ENCODE measurements around the gene IGF1R. TPM values are rescaled to one million over a fixed set of nuclear protein-coding genes. Genes with fewer than 3 reads are reported as not detected.

The IGF1R gene
- total RNA-seq, 1 experiment from 2014 or later: 16.3 TPM

- TF ChIP-seq, protein P1, sequence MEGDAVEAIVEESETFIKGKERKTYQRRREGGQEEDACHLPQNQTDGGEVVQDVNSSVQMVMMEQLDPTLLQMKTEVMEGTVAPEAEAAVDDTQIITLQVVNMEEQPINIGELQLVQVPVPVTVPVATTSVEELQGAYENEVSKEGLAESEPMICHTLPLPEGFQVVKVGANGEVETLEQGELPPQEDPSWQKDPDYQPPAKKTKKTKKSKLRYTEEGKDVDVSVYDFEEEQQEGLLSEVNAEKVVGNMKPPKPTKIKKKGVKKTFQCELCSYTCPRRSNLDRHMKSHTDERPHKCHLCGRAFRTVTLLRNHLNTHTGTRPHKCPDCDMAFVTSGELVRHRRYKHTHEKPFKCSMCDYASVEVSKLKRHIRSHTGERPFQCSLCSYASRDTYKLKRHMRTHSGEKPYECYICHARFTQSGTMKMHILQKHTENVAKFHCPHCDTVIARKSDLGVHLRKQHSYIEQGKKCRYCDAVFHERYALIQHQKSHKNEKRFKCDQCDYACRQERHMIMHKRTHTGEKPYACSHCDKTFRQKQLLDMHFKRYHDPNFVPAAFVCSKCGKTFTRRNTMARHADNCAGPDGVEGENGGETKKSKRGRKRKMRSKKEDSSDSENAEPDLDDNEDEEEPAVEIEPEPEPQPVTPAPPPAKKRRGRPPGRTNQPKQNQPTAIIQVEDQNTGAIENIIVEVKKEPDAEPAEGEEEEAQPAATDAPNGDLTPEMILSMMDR (IDR thresholded peaks at IDR 0.05 in 2 of 3, conservative IDR thresholded peaks at IDR 0.05 in 1 of 3; ENCODE audit: borderline replicate concordance in 1 of 3, insufficient read depth in 1 of 3, low read depth in 2 of 3, low read length in 2 of 3): no peak
- TF ChIP-seq RAD21 (IDR thresholded peaks at IDR 0.05; ENCODE audit: low read depth): no peak
- no peak for TF ChIP-seq EZH2 (IDR thresholded peaks at IDR 0.05)
- TF ChIP-seq, protein P2, sequence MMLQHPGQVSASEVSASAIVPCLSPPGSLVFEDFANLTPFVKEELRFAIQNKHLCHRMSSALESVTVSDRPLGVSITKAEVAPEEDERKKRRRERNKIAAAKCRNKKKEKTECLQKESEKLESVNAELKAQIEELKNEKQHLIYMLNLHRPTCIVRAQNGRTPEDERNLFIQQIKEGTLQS (IDR thresholded peaks at IDR 0.05): no peak
- TF ChIP-seq EGR1 (IDR thresholded peaks at IDR 0.05; ENCODE audit: low read depth): no peak
These were observed 119.4 kb downstream of the IGF1R start (continued) for GRCh38 chr15:98767692-98768091.

- H2AFZ ChIP-seq (ENCODE audit: low read depth, low read length, poor library complexity, severe bottlenecking): no peak overlapping the region
- no peaks in the 10 kb centered on the region for H4K20me1 ChIP-seq (ENCODE audit: insufficient read depth)
- no peak for DNase-seq (ENCODE audit: low read depth, low spot score)
- POLR2A ChIA-PET: no interaction called here
- no peak overlapping the region for H3K4me2 ChIP-seq (ENCODE audit: low read length)
- peaks cover 0 to 2% of the 10 kb centered on the region in 2 experiments; a peak in 2 of 4 replicates for H3K4me1 ChIP-seq (ENCODE audit: control insufficient read depth in 1 of 2, insufficient read depth in 2 of 2, low read length in 2 of 2)
- RAD21 ChIA-PET (ENCODE audit: low non-redundant PET in 1 of 2, low total read pairs in 2 of 2, uncharacterized antibody in 2 of 2, unreplicated experiment in 2 of 2): no interaction called here
- no peaks in the 10 kb centered on the region for H3K79me2 ChIP-seq (ENCODE audit: insufficient read depth, low read length)
- no peaks in the 10 kb centered on the region for H3K9me3 ChIP-seq (ENCODE audit: control insufficient read depth in 1 of 2, insufficient read depth in 1 of 2, low read depth in 1 of 2, low read length in 2 of 2)
- ATAC-seq: no peak
- H3K27me3 ChIP-seq (ENCODE audit: insufficient read depth, low read length): no peaks in the 10 kb centered on the region
- CTCF ChIA-PET: no interaction called here
- H3K4me3 ChIP-seq (replicated peaks in 1 of 2; ENCODE audit: low read depth in 1 of 2, low read length in 2 of 2): no peak overlapping the region
- intact Hi-C loops (cut with micrococcal nuclease): loop anchor here (10.0 kb wide), 1 partner anchor 445 kb away; no protein-coding TSS in a partner anchor
- no peaks in the 10 kb centered on the region for H3K36me3 ChIP-seq (ENCODE audit: control insufficient read depth in 1 of 2, insufficient read depth in 2 of 2, low read length in 2 of 2)
- no peaks in the 10 kb centered on the region for H3K9me2 ChIP-seq (ENCODE audit: insufficient read depth)
- TF ChIP-seq ZNF274 (IDR thresholded peaks at IDR 0.05; ENCODE audit: low read depth, low read length) (no peak), POLR2A (IDR thresholded peaks at IDR 0.05; ENCODE audit: borderline replicate concordance, extremely low read depth, insufficient read depth, insufficient read length) (no peak), REST (IDR thresholded peaks at IDR 0.05; ENCODE audit: low read depth) (no peak), TCF7L2 (IDR thresholded peaks at IDR 0.05; ENCODE audit: borderline replicate concordance, extremely low read depth, insufficient read depth, insufficient read length) (no peak), RAD21 (IDR thresholded peaks at IDR 0.05; ENCODE audit: low read depth) (no peak), POLR2AphosphoS5 (IDR thresholded peaks at IDR 0.05; ENCODE audit: low read depth, low read length) (no peak), JUND (IDR thresholded peaks at IDR 0.05) (no peak), EZH2phosphoT487 (IDR thresholded peaks at IDR 0.05; ENCODE audit: borderline replicate concordance) (no peak), ZFX (IDR thresholded peaks at IDR 0.05) (no peak), CBX3 (IDR thresholded peaks at IDR 0.05; ENCODE audit: low read depth) (no peak)
- TF ChIP-seq, protein P1 (IDR thresholded peaks at IDR 0.05 in 2 of 3, conservative IDR thresholded peaks at IDR 0.05 in 1 of 3; ENCODE audit: borderline replicate concordance in 1 of 3, insufficient read depth in 1 of 3, low read depth in 2 of 3, low read length in 2 of 3): no peak
- TF ChIP-seq, protein P3, sequence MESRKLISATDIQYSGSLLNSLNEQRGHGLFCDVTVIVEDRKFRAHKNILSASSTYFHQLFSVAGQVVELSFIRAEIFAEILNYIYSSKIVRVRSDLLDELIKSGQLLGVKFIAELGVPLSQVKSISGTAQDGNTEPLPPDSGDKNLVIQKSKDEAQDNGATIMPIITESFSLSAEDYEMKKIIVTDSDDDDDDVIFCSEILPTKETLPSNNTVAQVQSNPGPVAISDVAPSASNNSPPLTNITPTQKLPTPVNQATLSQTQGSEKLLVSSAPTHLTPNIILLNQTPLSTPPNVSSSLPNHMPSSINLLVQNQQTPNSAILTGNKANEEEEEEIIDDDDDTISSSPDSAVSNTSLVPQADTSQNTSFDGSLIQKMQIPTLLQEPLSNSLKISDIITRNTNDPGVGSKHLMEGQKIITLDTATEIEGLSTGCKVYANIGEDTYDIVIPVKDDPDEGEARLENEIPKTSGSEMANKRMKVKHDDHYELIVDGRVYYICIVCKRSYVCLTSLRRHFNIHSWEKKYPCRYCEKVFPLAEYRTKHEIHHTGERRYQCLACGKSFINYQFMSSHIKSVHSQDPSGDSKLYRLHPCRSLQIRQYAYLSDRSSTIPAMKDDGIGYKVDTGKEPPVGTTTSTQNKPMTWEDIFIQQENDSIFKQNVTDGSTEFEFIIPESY (IDR thresholded peaks at IDR 0.05; ENCODE audit: extremely low read depth, insufficient replicate concordance, low read length): no peak
- H3K9ac ChIP-seq (ENCODE audit: low read length): no peak overlapping the region
- BruUV-seq (replicated peaks): no TSS peak
- no peak overlapping the region for H3K27ac ChIP-seq (ENCODE audit: low read depth, low read length)
These were observed 121.5 kb downstream of the IGF1R start for GRCh38 chr15:98769867-98770266.
